Right ventricle myocardium superior (tissue), 1 donor: ENCODE measurements around the gene SLC25A41. TPM values are rescaled to one million over a fixed set of nuclear protein-coding genes. Genes with fewer than 3 reads are reported as not detected.
A peak's percentile ranks its signal among the peaks of the same experiment; 100 is the strongest.

ENCODE experiments used
- ATAC-seq: fragments of 200-7000 bp; cut with Tn5 transposase; one replicate; pipeline ENCODE4 v1.9.1; 2020; ENCODE audit warnings: mild to moderate bottlenecking; ENCODE audit not compliant: poor library complexity
- DNase-seq: peaks from one replicate; pipeline ENCODE4 v3.0.0-alpha.2; 2020
- intact Hi-C: fragments of 100-400 bp; cut with DNase I; formaldehyde crosslinking; loops from one replicate; pipeline ENCODE4 v1.11.2; 2022
- long read RNA-seq: library from polyadenylated mRNA; unstranded; transcript quantifications from one replicate; pipeline ENCODE4 v2.0.0, GENCODE V29; 2021
- total RNA-seq: library from RNA; stranded (reverse); fragmentation: NEBNext Ultra II Directional; extraction: Animal tissue kit (Norgen Biotek cat#: 25700); gene quantifications from one replicate; pipeline ENCODE4 v1.2.1, GENCODE V29; 2021
- donor health status: DM: no; HTN: yes; CAD: no; lungs with severe emphysema.

Gene SLC25A41
- not detected for total RNA-seq
- long read RNA-seq = 0 reads

GRCh38 chr19:6433663-6434062 is at the start of gene SLC25A41:
Gene SLC25A41 (minus strand): TSS chr19:6433763. CDS start chr19:6433693, 70 bp downstream.
- intact Hi-C loops = no loop called here
- no peak for DNase-seq
- ATAC-seq = no peak

- no peak for DNase-seq
- no peak for ATAC-seq
- intact Hi-C loops = no loop called here
Measured at GRCh38 chr19:6483235-6483634, 49.7 kb upstream of the SLC25A41 start.

GRCh38 chr19:6482343-6482686 is 48.8 kb upstream of the SLC25A41 start:
- intact Hi-C loops = no loop called here
- ATAC-seq (no peak), DNase-seq (no peak)

GRCh38 chr19:6481541-6482342 is 48.2 kb upstream of the SLC25A41 start, which contains the start of gene DENND1C:
Gene DENND1C (minus strand): TSS chr19:6481787. CDS start chr19:6481695, 92 bp downstream.
- ATAC-seq (peak; percentile 49), DNase-seq (peak; percentile 70)
- intact Hi-C loops = no loop called here

- DNase-seq = no peak
- ATAC-seq = no peak
Measured at GRCh38 chr19:6480848-6481415, 47.4 kb upstream of the SLC25A41 start.

GRCh38 chr19:6479836-6480398 is 46.4 kb upstream of the SLC25A41 start:
- intact Hi-C loops = no loop called here
- DNase-seq (no peak), ATAC-seq (no peak)

More at GRCh38 chr19:6480848-6481415, 47.4 kb upstream of the SLC25A41 start:
- intact Hi-C loops = no loop called here

GRCh38 chr19:6478815-6479214 is 45.3 kb upstream of the SLC25A41 start:
- no peak for ATAC-seq
- intact Hi-C loops = no loop called here
- no peak for DNase-seq

GRCh38 chr19:6476896-6477431 is 43.4 kb upstream of the SLC25A41 start:
- ATAC-seq (no peak), DNase-seq (no peak)
- intact Hi-C loops = no loop called here

GRCh38 chr19:6476155-6476895 is 42.8 kb upstream of the SLC25A41 start:
- ATAC-seq = peak; percentile 77
- DNase-seq = peak; percentile 66
- intact Hi-C loops = no loop called here

GRCh38 chr19:6475321-6476108 is 42.0 kb upstream of the SLC25A41 start:
- DNase-seq (no peak), ATAC-seq (no peak)
- intact Hi-C loops = no loop called here

GRCh38 chr19:6473647-6474046 is 40.1 kb upstream of the SLC25A41 start:
- intact Hi-C loops = no loop called here
- ATAC-seq (no peak), DNase-seq (no peak)

- DNase-seq (no peak), ATAC-seq (no peak)
- intact Hi-C loops = no loop called here
Measured at GRCh38 chr19:6472713-6473112, 39.1 kb upstream of the SLC25A41 start.

- DNase-seq = no peak
- ATAC-seq = no peak
- intact Hi-C loops = no loop called here
Measured at GRCh38 chr19:6471076-6471475, 37.5 kb upstream of the SLC25A41 start.

- ATAC-seq = no peak
- no peak for DNase-seq
- intact Hi-C loops = no loop called here
Measured at GRCh38 chr19:6470173-6470572, 36.6 kb upstream of the SLC25A41 start.

GRCh38 chr19:6467384-6467783 is 33.8 kb upstream of the SLC25A41 start:
- no peak for ATAC-seq
- intact Hi-C loops = no loop called here

GRCh38 chr19:6466526-6467248 is 33.1 kb upstream of the SLC25A41 start:
- DNase-seq (no peak), ATAC-seq (no peak)
- intact Hi-C loops = no loop called here

More at GRCh38 chr19:6467384-6467783, 33.8 kb upstream of the SLC25A41 start:
- no peak for DNase-seq

GRCh38 chr19:6465663-6466062 is 32.1 kb upstream of the SLC25A41 start:
- DNase-seq (no peak), ATAC-seq (no peak)
- intact Hi-C loops = no loop called here

GRCh38 chr19:6465006-6465405 is 31.4 kb upstream of the SLC25A41 start:
- ATAC-seq (no peak), DNase-seq (no peak)
- intact Hi-C loops = no loop called here
